K562 (cell line): ENCODE data around the gene PFN3. TPM values are rescaled to one million over a fixed set of nuclear protein-coding genes. Genes with fewer than 3 reads are reported as not detected.

Experiments used
- CCNT2 ChIP-seq: IDR thresholded peaks from 2 replicates; pipeline ENCODE4 v1.6.1; 2011; ENCODE audit warnings: borderline replicate concordance, low read depth, mild to moderate bottlenecking, moderate library complexity, mixed read lengths, low read length; ENCODE audit not compliant: insufficient read length; ENCODE audit errors: extremely low read depth
- DMBX1 ChIP-seq: fragments of 250-450 bp; sonication (Bioruptor Pico); IDR thresholded peaks from 2 replicates; pipeline ENCODE4 v1.8.0; 2022; ENCODE audit warnings: inconsistent platforms, mild to moderate bottlenecking, moderate library complexity, borderline replicate concordance
- ELF2 ChIP-seq: fragments of 250-450 bp; sonication (Bioruptor Pico); IDR thresholded peaks from 2 replicates; pipeline ENCODE4 v1.5.0; 2021; ENCODE audit warnings: mild to moderate bottlenecking
- NONO ChIP-seq, 2 experiments: fragments of 200-400 bp in 1 of 2; fragments of 450-650 bp in 1 of 2; formaldehyde crosslinking in 1 of 2; IDR thresholded peaks; 2 replicates each; pipeline ENCODE4 v1.6.1; 2017; ENCODE audit warnings: low read depth in 2 of 2, mild to moderate bottlenecking in 2 of 2, moderate library complexity in 2 of 2, low read length in 1 of 2
- PHTF2 ChIP-seq: fragments of 250-450 bp; sonication (Bioruptor Pico); IDR thresholded peaks from 2 replicates; pipeline ENCODE4 v1.5.0; 2021; ENCODE audit warnings: mild to moderate bottlenecking
- RHOXF2B ChIP-seq: fragments of 250-450 bp; sonication (Bioruptor Pico); conservative IDR thresholded peaks from 2 replicates; pipeline ENCODE4 v1.5.1; 2021
- SMC3 ChIP-seq: conservative IDR thresholded peaks from 2 replicates; pipeline ENCODE4 v1.6.1; 2011; ENCODE audit warnings: low read depth, low read length, improper control_type of control experiment; ENCODE audit not compliant: insufficient read depth
- ZNF830 ChIP-seq: fragments of 250-450 bp; sonication (Bioruptor Pico); IDR thresholded peaks from 2 replicates; pipeline ENCODE4 v1.5.0; 2021; ENCODE audit warnings: mild to moderate bottlenecking
- polyA plus RNA-seq, 8 experiments: library from polyadenylated mRNA; depleted of rRNA in 4 of 8; stranded (reverse) in 5 of 8; unstranded in 3 of 8; fragments of >200 nt; fragmentation: Nextera tagmentation in 2 of 8; fragmentation: Illumina TruSeq in 1 of 8; extraction: Ambion mirVana in 2 of 8; extraction: Trizol in 1 of 8; gene quantifications; 2 replicates each; pipeline versions ENCODE4 v1.2.1 to v1.2.3, GENCODE V29; 2011 to 2014; ENCODE audit warnings: inconsistent platforms in 1 of 8, missing spikeins in 1 of 8
- total RNA-seq, 7 experiments: library from RNA; depleted of rRNA in 6 of 7; stranded (reverse); fragments of >200 nt in 6 of 7; fragmentation: Illumina TruSeq in 2 of 7; extraction: Trizol in 2 of 7; gene quantifications; 2 replicates each; pipeline versions ENCODE4 v1.2.1 to v1.2.3, GENCODE V29; 2011 to 2021; ENCODE audit warnings: low replicate concordance in 1 of 7
- TF ChIP-seq, protein P1 (sequence below): sonication (generic); formaldehyde crosslinking; IDR thresholded peaks from 2 replicates; pipeline ENCODE4 v1.4.0; 2020; ENCODE audit warnings: mild to moderate bottlenecking, missing genetic modification reagents
- TF ChIP-seq, protein P2 (sequence below): fragments of 450-650 bp; IDR thresholded peaks from 2 replicates; pipeline ENCODE4 v1.7.1; 2018; ENCODE audit warnings: mild to moderate bottlenecking, low read depth; ENCODE audit not compliant: partially characterized antibody
- TF ChIP-seq, protein P3 (sequence below): sonication (generic); formaldehyde crosslinking; IDR thresholded peaks from 2 replicates; pipeline ENCODE4 v1.8.0; 2022; ENCODE audit warnings: mild to moderate bottlenecking, missing genetic modification reagents
- TF ChIP-seq, protein P4 (sequence below): fragments of 250-450 bp; sonication (Bioruptor Pico); IDR thresholded peaks from 2 replicates; pipeline ENCODE4 v1.4.0; 2020; ENCODE audit warnings: mild to moderate bottlenecking
- TF ChIP-seq, protein P5 (sequence below): sonication (generic); formaldehyde crosslinking; IDR thresholded peaks from 2 replicates; pipeline ENCODE4 v1.8.0; 2022; ENCODE audit warnings: missing genetic modification reagents, mild to moderate bottlenecking, moderate library complexity, borderline replicate concordance

The PFN3 gene
- total and polyA plus RNA-seq, 9 of the 15 experiments (the other 6 are each of a cell fraction or from before 2014, with no cell fraction given), result not detected

DNA sequence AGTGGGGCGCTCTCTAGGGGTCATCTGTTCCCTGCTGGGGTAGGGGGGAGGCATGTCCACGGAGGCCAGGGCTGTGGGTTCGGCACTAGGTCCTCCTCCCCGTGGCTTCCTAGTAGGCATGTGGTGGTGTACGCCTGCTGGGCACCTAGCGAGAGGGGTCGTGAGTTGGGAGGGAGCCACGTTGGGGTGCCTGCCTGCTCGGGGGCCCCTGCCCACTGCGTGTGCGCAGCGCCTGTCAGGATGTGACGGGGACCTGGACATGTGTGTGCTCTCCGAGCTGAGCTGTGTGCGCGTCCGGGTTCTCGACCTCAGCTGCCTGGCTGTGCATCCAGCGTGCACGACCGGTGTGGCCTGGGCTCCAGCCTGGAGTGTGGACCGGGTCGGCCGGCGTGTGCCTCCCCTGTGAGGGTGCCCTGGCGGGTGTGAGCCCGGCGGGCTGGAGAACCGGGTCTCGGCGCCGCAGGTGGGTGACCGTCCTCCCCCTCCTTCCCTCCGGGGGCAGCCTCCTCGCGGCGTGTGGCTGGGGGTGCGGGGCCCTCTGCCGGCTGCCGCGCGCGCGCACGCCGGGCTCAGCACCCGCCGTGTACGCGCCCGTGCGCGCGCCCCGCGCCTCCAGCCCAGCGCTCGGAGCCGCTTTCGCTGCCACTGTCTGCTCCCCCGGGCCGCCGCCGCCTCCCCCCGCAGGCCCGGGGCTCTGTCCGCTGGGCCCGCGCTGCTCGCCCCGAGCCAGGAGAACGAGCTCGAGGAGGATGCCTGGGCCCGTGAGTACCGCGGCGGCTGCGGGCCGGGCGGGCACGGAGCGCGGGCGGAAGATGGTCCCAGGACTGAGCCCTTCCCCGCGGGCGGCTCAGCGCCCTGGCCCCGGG lies 46.0 kb upstream of the PFN3 start, which contains the start of gene PRR7 (continued):
- TF ChIP-seq CCNT2 (peak; percentile 94), ZNF830 (CRISPR knock-in tag) (peak; percentile 96), NONO (IDR thresholded peaks at IDR 0.05; ENCODE audit: low read depth in 2 of 2, low read length in 1 of 2) (peak; percentile 31 to 81; a peak in 3 of 4 replicates), PHTF2 (CRISPR knock-in tag) (peak; percentile 88; the same call in 1 of the 2 replicates), RHOXF2B (CRISPR knock-in tag) (peak; percentile 90), ELF2 (CRISPR knock-in tag) (peak; percentile 72), SMC3 (no peak; the same call in 1 of the 2 replicates), DMBX1 (CRISPR knock-in tag) (peak; percentile 78; the same call in 1 of the 2 replicates)
- TF ChIP-seq, protein P1, sequence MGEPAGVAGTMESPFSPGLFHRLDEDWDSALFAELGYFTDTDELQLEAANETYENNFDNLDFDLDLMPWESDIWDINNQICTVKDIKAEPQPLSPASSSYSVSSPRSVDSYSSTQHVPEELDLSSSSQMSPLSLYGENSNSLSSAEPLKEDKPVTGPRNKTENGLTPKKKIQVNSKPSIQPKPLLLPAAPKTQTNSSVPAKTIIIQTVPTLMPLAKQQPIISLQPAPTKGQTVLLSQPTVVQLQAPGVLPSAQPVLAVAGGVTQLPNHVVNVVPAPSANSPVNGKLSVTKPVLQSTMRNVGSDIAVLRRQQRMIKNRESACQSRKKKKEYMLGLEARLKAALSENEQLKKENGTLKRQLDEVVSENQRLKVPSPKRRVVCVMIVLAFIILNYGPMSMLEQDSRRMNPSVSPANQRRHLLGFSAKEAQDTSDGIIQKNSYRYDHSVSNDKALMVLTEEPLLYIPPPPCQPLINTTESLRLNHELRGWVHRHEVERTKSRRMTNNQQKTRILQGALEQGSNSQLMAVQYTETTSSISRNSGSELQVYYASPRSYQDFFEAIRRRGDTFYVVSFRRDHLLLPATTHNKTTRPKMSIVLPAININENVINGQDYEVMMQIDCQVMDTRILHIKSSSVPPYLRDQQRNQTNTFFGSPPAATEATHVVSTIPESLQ, result no peak
- TF ChIP-seq, protein P2, sequence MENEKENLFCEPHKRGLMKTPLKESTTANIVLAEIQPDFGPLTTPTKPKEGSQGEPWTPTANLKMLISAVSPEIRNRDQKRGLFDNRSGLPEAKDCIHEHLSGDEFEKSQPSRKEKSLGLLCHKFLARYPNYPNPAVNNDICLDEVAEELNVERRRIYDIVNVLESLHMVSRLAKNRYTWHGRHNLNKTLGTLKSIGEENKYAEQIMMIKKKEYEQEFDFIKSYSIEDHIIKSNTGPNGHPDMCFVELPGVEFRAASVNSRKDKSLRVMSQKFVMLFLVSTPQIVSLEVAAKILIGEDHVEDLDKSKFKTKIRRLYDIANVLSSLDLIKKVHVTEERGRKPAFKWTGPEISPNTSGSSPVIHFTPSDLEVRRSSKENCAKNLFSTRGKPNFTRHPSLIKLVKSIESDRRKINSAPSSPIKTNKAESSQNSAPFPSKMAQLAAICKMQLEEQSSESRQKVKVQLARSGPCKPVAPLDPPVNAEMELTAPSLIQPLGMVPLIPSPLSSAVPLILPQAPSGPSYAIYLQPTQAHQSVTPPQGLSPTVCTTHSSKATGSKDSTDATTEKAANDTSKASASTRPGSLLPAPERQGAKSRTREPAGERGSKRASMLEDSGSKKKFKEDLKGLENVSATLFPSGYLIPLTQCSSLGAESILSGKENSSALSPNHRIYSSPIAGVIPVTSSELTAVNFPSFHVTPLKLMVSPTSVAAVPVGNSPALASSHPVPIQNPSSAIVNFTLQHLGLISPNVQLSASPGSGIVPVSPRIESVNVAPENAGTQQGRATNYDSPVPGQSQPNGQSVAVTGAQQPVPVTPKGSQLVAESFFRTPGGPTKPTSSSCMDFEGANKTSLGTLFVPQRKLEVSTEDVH, result peak; percentile 58
- TF ChIP-seq, protein P3, sequence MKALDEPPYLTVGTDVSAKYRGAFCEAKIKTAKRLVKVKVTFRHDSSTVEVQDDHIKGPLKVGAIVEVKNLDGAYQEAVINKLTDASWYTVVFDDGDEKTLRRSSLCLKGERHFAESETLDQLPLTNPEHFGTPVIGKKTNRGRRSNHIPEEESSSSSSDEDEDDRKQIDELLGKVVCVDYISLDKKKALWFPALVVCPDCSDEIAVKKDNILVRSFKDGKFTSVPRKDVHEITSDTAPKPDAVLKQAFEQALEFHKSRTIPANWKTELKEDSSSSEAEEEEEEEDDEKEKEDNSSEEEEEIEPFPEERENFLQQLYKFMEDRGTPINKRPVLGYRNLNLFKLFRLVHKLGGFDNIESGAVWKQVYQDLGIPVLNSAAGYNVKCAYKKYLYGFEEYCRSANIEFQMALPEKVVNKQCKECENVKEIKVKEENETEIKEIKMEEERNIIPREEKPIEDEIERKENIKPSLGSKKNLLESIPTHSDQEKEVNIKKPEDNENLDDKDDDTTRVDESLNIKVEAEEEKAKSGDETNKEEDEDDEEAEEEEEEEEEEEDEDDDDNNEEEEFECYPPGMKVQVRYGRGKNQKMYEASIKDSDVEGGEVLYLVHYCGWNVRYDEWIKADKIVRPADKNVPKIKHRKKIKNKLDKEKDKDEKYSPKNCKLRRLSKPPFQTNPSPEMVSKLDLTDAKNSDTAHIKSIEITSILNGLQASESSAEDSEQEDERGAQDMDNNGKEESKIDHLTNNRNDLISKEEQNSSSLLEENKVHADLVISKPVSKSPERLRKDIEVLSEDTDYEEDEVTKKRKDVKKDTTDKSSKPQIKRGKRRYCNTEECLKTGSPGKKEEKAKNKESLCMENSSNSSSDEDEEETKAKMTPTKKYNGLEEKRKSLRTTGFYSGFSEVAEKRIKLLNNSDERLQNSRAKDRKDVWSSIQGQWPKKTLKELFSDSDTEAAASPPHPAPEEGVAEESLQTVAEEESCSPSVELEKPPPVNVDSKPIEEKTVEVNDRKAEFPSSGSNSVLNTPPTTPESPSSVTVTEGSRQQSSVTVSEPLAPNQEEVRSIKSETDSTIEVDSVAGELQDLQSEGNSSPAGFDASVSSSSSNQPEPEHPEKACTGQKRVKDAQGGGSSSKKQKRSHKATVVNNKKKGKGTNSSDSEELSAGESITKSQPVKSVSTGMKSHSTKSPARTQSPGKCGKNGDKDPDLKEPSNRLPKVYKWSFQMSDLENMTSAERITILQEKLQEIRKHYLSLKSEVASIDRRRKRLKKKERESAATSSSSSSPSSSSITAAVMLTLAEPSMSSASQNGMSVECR (CRISPR knock-in tag), result 0 out of 2 replicates have a peak, but pooled peaks have one; percentile 11
- TF ChIP-seq, protein P4, sequence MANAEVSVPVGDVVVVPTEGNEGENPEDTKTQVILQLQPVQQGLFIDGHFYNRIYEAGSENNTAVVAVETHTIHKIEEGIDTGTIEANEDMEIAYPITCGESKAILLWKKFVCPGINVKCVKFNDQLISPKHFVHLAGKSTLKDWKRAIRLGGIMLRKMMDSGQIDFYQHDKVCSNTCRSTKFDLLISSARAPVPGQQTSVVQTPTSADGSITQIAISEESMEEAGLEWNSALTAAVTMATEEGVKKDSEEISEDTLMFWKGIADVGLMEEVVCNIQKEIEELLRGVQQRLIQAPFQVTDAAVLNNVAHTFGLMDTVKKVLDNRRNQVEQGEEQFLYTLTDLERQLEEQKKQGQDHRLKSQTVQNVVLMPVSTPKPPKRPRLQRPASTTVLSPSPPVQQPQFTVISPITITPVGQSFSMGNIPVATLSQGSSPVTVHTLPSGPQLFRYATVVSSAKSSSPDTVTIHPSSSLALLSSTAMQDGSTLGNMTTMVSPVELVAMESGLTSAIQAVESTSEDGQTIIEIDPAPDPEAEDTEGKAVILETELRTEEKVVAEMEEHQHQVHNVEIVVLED (CRISPR knock-in tag), result peak; percentile 73
- TF ChIP-seq, protein P5, sequence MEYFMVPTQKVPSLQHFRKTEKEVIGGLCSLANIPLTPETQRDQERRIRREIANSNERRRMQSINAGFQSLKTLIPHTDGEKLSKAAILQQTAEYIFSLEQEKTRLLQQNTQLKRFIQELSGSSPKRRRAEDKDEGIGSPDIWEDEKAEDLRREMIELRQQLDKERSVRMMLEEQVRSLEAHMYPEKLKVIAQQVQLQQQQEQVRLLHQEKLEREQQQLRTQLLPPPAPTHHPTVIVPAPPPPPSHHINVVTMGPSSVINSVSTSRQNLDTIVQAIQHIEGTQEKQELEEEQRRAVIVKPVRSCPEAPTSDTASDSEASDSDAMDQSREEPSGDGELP (CRISPR knock-in tag), result peak; percentile 68
